Putamen (tissue), 1 donor: ENCODE results near the gene BPTF.
"Not testable (repeated sequence)": the region's sequence is repeated elsewhere in the genome, so short reads cannot be mapped to it uniquely, and the experiment has no call there.

Experiments
- DNase-seq: peaks from one replicate; pipeline ENCODE4 v3.0.0-alpha.2; 2016; ENCODE audit warnings: low spot score

Gene BPTF

GRCh38 chr17:67836205-67836987 lies 11.1 kb downstream of the BPTF start:
- DNase-seq: no peak

DNA sequence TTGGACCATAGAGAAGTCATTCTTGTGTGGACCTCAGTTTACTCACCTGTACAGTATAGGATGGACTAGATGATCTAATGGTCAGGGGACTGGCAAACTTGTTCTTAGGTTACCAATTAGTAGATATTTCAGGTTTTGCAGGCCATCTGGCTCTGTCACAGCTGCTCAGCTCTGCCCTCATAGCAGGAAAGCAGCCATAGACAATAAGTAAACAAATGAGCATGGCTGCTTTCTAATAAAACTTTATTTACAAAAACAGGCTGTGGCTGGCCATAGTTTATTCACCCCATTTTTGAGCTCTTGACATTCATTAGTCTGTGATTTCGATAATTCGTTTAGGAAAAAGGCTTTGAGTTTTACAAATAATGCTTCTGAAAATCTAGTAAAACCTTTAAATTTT lies 12.7 kb downstream of the BPTF start:
- no peak for DNase-seq

DNA sequence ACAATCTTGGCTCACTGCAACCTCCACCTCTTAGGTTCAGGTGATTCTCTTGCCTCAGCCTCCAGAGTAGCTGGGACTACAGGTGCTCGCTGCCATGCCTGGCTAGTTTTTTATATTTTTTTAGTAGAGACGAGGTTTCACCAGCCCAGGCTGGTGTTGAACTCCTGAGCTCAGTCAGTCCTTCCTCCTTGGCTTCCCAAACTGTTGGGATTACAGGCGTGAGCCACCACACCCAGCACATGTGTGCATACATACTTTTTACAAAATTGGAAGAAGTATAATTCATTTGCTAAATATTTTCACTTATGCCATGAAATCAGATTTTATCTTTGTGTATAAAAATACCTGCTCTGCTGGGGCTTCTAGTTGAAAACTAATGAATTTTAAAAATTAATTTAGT lies 13.2 kb downstream of the BPTF start:
- DNase-seq: no peak

DNA sequence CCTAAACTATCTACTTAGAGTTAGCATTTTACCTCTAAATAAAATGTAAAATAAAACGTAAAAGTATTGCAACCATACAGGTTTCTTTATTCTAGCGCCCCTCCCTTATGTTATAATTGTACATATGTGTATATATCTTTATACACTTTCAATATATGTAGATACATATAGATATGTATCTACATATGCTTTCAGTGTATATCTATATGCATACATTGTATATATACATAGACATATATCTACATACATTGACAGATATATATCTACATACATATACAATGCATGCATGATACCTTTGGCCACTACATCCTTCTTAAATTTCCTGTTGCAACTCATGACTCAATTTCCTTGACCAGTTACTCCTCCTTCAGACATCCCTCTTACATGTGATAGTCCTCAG lies 16.7 kb downstream of the BPTF start:
- DNase-seq: no peak

GRCh38 chr17:67842648-67843047 lies 17.3 kb downstream of the BPTF start:
- DNase-seq: no peak

- no peak for DNase-seq
Measured at GRCh38 chr17:67845374-67845773, 20.1 kb downstream of the BPTF start.

DNA sequence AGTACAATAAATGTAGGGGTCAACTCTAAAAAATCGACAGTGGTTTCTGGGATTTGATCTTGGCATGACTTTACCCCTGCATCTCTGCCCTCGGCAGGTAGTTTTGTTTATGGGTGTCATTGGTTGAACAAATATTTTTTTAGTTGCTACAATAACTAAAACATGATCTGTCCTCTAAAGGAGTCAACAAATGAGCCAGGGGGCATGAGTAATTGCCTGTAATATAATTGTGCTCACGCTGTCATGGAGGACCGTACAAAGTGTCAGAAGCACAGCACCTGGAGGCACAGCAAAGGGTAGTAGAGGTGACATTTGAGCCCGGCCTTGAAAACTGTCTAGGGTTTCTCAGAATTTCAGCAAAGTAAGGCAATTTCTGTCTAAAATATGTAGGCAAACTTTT lies 22.9 kb downstream of the BPTF start:
- DNase-seq: not testable (repeated sequence)

DNA sequence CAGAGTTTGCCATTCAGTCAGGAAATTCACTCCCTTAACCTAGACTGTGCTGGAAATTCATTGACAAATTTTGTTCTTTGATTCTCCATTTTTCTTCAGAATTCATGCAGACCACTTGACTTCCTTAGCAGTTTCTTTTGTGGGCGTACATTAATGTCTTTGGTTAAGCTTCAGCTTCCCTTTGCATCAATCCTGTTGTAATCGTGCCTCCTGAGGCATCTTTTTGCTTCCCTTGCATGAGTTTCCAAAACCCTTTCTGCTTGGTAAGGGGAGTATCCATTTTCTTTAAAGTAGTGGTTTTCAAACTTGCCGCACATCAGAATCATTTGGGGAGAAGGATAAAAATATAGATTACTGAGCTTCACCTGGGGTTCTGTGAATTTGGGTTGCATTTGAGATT lies 23.5 kb downstream of the BPTF start:
- DNase-seq: not testable (repeated sequence)

GRCh38 chr17:67850991-67851631 lies 25.8 kb downstream of the BPTF start:
- no peak for DNase-seq

- no peak for DNase-seq
Measured at GRCh38 chr17:67853703-67854102, 28.4 kb downstream of the BPTF start.

GRCh38 chr17:67854378-67854777 lies 29.1 kb downstream of the BPTF start:
- no peak for DNase-seq

DNA sequence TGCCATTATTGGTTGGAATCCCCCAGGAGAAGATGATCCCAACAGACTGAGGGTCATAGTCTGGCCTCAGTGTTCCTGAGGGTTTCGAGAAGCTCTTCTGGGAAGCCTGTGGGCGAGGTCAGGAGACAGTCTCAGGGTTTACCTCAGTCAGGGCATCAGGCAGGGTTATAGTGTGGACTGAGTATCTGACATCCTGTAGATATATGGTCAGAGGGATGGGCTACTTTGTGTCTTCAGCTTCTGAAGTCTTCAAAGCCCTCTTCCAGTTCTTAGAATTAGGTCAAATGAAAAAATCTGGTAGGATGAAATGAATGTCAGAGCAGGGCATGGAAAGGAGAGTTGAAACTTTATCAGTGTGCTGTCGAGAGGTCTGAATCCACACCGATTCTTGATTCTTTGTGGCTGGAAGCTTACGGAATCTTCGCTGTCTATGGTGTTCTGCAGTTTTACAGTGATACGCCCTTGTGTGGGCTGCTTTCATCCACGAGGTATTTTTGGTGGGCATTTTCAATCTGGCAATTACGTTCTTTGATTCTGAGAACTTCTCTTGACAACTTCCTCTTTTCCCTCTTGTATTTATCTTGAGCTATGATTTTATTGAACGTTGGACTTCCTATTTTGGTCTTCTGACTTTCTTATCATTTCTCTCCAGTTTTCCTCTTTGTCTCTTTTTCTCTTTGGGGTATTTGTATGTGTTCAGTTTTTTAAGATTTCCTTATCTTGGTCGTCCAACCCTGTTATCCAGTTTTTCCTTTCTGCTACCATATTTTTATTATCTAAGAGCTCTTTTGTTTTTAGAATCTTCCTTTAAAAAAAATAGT lies 30.4 kb downstream of the BPTF start:
- no peak for DNase-seq

DNA sequence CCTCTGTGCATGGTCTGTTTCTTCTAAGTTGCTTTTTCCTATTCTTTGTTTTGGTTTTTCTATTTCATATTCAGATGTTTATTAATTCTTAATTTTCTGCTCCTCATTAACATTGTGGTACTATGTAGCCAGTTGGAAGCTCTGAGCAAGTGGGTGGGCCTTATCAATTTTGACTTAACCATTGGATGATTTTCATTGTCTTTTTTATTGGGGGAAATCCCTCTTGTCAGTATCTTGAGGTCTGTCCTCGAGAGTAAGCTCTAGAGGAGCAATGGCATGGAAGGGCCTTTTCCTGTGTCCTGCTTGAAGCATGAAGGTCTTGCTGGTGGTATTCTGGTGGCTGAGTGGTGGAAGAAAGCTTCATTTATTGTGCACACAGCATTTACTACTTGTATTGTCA lies 31.1 kb downstream of the BPTF start:
- not testable (repeated sequence) for DNase-seq

DNA sequence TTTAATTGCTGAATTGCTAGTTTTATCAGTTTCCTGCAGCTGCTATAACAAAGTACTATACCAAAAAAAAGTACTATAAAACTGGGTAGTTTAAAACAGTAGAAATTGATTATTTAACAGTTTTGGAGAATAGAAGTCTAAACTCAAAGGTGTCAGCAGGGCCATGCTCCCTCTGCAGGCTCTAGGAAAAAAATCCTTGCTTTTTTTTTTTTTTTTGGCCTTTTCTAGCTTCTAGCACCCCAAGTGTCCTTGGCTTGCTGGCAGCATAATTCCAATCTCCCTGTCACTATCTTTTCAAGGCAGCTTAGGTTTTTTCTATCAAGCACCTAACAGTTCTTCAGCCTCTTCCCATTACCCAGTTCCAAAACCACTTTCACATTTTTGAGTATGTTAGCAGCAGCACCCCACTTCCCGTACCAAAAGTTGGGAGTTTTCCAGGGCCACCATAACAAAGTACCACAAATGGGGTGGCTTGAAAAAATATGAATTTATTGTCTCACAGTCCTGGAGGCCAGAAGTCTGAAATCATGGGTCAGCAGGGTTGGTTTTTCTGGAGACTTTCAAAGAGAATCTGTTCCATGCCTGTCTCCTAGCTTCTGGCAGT lies 37.4 kb downstream of the BPTF start:
- no peak for DNase-seq

GRCh38 chr17:67863624-67864247 lies 38.4 kb downstream of the BPTF start:
- no peak for DNase-seq

- DNase-seq: no peak
Measured at GRCh38 chr17:67865438-67865837, 40.1 kb downstream of the BPTF start.

GRCh38 chr17:67867591-67867990 lies 42.3 kb downstream of the BPTF start:
- DNase-seq: no peak

DNA sequence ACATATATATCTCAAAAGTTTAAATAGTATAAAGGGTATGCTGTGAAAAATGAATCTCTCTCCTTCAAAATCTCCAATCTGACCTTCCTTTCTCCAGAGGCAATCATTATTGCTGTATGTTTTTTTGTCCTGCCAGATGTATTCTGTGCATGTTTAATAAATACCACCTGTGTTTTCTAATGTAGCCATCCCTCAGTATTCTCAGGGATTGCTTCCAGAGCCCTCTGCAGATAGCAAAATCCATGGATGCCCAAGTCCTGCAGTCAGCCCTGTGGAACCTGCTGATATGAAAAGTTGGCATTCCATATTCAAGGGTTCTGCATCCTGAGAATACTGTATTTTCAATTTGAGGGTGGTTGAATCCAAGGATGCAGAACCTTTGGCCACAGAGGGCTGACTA lies 42.9 kb downstream of the BPTF start:
- DNase-seq: no peak

GRCh38 chr17:67879662-67880061 lies 54.4 kb downstream of the BPTF start:
- no peak for DNase-seq

GRCh38 chr17:67881083-67881482 lies 55.8 kb downstream of the BPTF start:
- no peak for DNase-seq

DNA sequence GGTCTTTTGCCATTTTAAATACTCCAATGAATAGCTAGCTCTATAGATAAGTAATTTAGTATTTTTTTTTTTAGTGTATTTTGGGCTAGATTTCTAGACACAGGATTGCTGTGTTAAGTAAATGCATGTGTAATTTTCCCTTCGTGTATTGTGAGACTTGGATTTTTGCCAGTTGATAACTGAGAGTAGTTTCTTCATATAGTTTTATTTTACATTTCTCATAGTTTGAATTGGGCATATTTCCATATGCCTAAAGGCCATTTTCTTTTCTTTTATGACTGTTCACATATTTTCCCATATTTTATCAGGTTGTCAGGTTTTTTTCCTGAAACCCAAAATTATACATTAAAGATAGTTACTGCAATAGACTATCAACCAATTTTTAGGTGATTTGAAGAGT lies 59.4 kb downstream of the BPTF start:
- DNase-seq: no peak
